GM21529 (cell line): ENCODE data around the gene PLCB3.

Source experiments
- ATAC-seq: cut with Tn5 transposase; IDR thresholded peaks from one replicate; pipeline ENCODE4 v1.9.1; 2021; ENCODE audit not compliant: unreplicated experiment

Gene PLCB3

DNA sequence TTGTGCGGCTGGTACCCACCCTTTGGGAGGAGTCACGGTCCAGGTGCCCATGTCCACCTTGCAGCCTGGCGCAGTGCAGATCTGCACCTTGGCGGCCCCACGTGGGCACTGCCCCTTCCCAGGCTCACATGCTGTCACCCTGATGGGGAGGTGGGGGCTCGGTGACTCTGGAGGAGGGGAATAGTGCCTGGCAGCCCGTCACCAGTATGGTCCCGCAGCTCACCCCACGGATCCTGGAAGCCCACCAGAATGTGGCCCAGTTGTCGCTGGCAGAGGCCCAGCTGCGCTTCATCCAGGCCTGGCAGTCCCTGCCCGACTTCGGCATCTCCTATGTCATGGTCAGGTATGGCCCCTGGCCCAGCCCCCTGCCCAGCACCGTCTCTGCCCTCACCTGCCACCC, 30.5 kb upstream of the PLCB3 start:
- no peak for ATAC-seq

DNA sequence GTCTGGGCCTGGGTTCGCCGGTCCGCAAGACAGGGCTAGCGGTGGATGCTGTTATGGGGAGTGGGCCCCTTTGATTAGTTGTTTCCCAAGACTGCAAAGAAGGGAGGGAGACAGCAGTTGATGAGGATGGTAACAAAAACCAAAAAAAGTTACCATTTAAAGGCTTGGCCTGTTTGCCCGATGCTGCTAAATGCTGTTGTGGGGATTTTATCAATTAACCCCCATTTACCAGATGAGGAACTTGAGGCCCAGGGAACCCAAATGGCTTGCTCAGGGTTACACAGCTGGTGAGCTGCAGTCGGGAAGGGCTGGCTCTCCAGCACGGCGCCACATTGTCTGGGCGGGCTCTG, 28.7 kb upstream of the PLCB3 start:
- no peak for ATAC-seq

DNA sequence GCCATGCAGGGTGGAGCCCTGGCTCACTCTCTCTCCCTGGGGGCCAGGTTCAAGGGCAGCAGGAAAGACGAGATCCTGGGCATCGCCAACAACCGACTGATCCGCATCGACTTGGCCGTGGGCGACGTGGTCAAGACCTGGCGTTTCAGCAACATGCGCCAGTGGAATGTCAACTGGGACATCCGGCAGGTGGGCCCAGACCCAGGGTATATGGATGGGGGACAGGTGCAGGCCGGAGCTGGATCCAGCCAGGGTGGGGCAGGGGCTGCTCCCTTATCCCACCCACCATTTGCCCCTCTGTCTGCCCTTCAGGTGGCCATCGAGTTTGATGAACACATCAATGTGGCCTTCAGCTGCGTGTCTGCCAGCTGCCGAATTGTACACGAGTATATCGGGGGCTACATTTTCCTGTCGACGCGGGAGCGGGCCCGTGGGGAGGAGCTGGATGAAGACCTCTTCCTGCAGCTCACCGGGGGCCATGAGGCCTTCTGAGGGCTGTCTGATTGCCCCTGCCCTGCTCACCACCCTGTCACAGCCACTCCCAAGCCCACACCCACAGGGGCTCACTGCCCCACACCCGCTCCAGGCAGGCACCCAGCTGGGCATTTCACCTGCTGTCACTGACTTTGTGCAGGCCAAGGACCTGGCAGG, 28.2 kb upstream of the PLCB3 start:
- ATAC-seq = no peak

DNA sequence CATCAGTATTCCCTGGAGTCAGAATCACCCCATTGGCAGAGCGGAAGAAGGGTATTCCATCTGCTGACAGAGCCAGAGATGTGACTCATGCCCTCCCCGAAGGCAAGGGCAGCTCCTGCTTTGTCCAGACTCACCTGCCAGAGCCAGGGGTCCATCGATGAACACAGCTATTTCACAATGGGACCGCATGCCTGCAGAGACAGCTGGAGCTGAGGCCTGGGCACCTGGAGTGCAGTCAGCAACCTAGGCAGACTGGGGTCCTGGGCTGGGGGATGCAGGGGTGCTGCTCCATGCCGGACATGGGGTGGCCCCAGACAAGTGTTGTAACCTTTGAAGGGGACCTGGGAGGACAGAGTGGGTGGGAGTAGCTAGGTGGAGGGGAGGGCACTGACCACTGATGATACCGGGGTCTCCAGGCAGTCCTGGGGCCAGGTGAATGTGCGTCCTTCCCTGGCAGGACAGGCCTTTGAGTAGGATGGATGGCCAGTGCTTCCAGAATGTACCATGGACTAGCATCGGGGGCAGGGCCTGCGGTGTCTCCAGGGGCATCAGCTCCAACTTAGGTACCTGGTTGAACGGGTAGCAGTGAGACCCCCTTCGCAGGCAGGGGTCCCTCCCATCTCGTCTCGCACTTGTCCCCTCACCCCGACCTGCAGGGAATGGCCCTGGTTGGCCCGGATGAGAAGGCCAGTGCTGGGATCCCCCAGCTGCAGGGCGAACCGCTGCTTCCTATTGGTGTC, 27.0 kb upstream of the PLCB3 start:
- ATAC-seq = no peak

DNA sequence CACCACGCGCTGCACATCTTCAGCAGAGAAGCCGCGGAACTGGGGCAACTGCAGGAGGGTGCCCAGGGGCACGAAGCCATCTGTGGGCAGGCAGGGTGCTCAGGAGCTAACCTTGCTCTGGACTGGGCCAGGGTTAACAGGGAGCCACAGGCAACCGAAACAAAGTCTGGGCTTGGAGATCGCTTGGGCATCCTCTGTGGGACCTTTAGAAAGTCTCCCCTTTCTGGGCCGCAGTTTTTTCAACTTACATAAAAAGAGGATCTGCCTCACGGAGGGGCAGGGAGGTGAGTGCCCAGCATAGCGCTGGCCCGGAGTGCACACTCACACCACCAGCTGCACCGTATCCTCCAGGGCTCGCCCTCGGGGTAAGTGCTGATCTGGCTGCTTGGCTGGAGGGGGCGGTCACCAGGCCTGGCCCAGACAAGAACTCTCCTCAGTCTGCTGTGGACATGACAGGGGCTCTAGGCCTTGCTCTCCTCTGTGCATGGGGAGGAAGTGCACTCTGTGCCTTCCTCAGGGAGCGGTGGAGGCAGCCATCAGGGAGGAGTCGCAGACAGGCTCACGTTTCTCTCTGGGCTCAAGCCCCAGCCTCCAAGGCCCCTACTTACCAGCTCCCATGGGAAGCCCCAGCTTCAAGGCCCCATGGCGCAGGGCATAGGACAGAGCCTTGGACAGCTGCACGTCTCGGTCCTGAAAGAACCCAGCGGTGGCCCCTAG, 26.3 kb upstream of the PLCB3 start:
- ATAC-seq = no peak

DNA sequence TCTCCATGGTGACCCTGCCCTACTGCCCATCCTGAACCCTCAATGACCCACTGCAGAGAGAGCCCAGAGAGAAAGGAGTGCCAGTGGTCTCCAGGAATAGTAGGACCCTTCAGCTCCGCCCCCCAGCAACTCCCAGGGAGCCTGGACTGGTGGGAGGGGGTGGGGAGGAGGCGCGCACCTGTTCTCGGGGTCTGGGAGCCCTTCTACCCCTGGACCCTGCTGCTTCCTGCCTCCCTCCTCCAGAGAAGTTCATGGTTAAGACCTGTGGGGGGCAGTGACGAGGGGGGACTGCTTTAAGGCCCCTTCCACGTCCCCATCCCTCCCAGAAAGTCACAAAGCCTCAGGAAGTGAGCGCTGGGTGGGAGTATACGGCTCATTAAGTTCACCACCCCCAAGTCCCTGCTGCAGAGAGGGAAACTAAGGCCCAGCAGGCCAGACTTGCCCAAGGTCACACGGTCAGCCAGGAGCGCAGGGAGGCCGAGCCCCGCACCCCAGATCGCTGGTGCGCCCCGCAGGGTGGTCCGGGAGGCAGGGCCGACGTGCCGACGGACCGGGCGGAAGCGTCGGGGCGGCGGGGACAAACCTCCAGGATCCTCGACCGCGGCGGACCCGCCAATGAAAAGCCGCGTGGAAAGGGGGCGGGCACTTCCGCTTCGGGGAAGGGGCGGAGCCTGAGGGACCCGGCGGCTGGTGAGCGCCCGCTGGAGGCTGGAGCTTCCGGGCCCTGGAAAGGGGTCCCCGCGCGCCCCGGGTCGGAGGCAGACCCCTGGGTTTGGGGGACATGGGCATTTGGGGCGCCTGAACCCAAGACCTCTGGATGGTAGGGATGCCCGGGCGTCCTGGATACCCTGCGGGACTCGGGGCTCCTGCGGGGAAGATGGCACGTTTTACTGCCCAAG, 25.5 kb upstream of the PLCB3 start, which contains the start of the genes NUDT22 and TRPT1:
TSS of gene NUDT22 (plus strand) at position 667 of the 899 bp plus-strand sequence. CDS start 379 bp downstream, outside the sequence.
TSS of gene TRPT1 (minus strand) at position 579 of the 899 bp plus-strand sequence. CDS start at position 253, 326 bp downstream.
- peak; percentile 42 for ATAC-seq

DNA sequence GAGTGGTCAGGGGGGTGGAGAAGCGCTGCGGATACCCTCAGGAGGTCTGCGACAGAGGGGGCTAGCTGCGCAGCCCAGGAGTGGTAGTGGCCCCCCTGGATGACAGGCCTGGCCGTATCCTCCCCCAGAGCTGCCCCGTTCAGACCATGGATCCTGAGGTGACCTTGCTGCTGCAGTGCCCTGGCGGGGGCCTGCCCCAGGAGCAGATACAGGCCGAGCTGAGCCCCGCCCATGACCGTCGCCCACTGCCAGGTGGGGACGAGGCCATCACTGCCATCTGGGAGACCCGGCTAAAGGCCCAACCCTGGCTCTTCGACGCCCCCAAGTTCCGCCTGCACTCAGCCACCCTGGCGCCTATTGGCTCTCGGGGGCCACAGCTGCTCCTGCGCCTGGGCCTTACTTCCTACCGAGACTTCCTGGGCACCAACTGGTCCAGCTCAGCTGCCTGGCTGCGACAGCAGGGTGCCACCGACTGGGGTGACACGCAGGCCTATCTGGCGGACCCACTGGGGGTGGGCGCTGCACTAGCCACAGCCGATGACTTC, 24.8 kb upstream of the PLCB3 start:
- ATAC-seq = peak; percentile 38

DNA sequence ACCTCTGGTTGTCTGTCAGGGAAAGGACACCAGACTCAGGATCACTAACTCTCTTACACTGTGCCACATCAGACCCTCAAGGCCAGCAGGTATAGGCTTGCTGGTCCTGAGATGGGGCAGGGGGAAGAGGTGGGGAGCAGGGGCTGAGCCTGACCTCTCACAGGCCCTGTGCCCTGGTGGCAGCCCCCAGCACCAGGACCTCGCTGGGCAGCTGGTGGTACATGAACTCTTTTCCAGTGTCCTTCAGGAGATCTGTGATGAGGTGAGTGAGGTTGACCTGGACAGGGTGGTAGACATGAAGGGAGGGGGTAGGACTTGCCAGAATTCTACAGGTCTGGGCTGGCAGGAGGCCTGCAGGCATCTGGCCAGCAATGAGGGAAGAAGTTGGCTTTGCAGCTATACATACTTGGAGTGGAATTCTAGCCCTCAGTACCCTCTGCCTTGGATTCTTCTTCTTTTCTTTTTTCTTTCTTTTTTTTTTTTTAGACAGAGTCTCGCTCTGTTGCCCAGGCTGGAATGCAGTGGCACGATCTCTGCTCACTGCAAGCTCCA, 23.8 kb upstream of the PLCB3 start:
- ATAC-seq = no peak

DNA sequence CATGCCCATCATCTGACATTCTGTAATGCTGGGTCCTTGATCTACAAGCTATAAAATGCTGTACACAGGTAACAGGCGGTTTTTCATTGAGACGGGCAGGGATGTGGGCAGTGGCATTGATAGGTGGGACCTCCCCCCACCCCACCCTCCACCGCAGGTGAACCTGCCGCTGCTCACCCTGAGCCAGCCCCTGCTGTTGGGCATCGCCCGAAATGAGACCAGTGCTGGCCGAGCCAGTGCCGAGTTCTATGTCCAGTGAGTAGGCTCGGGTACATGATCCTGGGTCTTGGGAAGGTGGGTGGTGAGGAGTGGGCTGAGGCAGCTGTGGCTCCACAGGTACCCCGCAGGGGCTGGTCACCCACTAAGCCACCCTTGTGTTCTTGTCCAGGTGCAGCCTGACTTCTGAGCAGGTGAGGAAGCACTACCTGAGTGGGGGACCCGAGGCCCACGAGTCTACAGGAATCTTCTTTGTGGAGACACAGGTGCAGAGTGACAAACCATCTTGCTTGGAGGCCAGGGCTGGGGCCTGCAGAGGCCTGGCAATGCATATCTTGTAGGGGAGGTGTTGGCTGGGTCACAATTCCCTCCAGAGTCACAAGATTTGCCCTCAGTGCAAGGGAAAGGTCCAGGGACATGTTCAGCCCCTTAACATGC, 22.1 kb upstream of the PLCB3 start:
- ATAC-seq = no peak

DNA sequence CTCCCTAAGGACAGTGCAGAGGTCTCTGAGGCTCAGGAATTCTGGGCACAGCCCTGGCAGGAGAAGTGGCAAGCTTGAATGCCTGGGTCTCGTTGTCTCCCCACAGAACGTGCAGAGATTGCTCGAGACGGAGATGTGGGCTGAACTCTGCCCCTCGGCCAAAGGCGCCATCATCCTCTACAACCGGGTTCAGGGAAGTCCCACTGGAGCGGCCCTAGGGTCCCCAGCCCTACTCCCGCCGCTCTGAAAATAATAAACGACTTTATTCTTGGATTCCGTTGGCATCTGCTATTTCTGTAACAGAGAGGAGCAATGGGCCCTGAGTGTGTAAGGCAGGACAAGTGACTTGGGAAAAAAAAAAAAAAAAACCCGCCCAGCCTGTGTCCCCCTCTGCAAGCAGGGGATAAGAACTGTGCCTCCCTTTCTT, 21.6 kb upstream of the PLCB3 start:
- ATAC-seq = no peak

DNA sequence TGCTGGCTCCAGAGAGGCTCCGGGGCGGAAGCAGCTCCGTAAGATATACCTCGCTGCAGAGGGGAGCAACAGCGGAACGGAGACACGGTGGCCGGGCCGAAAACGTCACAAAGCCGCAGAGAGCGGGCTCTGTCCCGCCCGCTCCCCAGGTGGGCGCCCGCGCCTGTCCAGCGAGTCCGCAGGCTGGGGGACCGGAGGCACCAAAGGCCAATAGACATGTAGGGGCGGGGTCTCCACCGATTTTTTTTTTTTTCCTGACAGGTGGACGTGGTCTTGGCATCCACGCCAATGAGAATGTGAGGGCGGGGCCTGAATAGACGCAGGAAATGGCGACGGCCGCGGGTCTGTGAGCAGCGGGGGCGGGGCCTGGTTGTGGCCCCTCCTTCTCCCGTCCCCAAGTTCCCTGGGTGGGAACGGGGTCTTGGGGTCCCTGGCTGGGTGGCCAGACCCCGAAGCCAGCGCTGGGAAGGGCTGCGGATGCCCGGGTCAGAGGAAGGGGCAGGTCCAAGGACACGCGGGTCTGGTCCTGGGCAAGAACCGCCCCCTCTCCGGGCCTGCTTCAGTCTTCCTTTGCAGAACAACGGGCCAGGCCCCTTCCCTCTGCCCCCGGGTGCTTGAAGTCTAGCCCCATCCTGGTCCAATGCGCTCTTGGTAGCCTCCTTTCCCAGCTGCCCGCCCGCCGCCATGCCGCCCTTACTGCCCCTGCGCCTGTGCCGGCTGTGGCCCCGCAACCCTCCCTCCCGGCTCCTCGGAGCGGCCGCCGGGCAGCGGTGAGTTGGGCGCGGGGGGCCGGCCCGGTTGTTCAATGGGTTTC, 21.0 kb upstream of the PLCB3 start, which contains the start of gene DNAJC4:
TSS of gene DNAJC4 (plus strand) at position 378 of the 814 bp plus-strand sequence. CDS start at position 685, 307 bp downstream.
- peak; percentile 43 for ATAC-seq

DNA sequence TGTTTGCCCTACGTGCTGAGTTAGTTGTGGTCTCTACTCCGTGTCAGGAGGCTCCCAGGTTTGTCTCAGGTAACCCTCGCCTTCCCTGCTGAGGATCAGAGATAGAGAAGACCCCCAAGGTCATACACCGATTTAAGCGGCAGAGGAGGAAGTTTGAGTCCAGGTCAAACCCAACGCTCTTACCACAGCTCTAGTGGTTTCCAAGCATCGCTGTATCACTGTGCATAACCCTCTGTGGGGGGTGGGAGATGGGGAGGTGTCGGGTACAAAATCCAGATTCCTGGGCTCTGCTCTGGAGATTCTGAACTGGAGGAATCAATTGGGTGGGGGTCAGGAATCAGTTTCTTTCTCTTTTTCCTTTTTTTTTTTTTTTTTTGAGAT, 20.4 kb upstream of the PLCB3 start:
- no peak for ATAC-seq

DNA sequence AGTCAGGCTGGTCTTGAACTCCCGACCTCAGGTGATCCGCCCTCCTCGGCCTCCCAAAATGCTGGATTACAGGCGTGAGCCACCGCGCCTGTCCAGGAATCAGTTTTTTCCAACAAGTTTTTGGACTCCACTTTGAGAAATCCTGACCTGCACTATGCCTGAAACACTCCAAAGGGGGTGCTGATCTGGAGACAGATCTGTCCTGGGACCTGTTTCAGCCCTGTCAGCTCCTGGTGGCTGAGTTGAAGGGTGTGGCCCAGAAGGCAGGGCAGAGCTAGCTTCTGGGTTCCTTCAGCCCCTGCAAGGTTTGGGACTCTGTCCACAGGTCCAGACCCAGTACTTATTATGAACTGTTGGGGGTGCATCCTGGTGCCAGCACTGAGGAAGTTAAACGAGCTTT, 19.8 kb upstream of the PLCB3 start:
- no peak for ATAC-seq

DNA sequence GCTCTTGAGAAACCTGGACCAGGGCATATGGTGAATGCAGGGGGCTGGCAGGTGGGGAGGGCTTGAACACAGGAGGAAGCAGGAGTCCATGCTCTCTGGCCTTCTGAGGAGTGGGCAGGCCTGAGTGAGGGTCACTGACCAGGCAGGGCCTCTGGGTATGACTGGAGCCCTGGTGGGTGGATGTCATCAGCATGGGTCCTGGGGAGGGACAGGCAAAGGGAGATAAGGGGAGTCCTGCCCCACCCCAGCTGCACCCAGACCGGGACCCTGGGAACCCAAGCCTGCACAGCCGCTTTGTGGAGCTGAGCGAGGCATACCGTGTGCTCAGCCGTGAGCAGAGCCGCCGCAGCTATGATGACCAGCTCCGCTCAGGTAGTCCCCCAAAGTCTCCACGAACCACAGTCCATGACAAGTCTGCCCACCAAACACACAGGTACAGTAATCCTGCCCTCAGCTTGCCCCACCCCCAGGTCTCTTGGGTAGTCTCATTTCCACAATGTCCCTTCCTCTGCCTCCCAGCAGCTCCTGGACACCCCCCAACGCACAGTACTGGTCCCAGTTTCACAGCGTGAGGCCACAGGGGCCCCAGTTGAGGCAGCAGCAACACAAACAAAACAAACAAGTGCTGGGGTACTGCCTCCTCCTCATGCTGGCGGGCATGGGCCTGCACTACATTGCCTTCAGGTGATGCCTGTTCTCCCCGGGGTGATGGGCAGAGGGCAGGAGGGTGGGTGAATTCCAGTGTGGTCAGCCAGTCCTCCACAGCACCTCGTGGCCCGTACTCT, 19.0 kb upstream of the PLCB3 start:
- ATAC-seq = no peak

DNA sequence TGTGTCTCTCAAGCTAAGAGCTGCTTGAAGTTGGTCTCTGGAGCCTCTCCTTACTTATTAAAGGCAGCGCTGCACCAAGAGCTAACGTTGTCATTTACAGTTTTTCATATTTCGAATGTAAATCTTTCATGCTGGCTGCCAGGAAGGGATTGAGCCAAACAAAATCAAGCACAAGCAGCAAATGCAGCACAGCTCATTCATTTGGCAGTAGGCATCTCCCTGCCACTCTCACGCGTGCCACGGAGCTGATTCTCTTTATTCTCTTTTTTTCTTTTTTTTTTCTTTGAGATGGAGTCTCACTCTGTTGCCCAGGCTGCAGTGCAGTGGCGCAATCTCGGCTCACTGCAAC, 18.4 kb upstream of the PLCB3 start:
- no peak for ATAC-seq

DNA sequence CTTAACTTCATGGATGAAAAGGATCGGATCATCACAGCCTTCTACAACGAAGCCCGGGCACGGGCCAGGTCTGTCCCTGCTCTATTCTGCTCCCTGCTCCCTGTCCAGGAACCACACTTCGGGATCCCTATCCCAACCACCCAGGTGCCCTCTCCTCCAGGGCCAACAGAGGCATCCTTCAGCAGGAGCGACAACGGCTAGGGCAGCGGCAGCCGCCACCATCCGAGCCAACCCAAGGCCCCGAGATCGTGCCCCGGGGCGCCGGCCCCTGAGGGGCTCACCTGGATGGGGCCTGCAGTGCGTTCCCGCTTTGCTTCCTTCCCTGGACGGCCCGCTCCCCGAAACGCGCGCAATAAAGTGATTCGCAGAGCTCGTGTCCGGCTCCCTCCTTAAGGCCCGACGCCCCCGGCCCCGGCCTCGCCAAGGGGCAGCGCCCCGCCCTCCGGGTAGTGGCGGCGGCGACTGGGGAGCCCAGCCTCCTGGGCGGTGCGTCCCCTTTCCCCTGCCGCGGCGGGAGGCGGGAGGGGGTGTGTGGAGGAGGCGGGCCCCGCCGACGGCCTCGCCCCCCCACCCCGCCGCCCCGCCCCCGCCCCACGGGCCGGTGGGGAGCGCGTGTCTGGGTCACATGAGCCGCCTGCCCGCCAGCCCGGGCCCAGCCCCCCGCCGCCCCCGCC, 17.3 kb upstream of the PLCB3 start, which contains the start of gene VEGFB:
TSS of gene VEGFB (plus strand) at position 672 of the 674 bp plus-strand sequence. CDS start 250 bp downstream, outside the sequence.
- ATAC-seq = no peak

DNA sequence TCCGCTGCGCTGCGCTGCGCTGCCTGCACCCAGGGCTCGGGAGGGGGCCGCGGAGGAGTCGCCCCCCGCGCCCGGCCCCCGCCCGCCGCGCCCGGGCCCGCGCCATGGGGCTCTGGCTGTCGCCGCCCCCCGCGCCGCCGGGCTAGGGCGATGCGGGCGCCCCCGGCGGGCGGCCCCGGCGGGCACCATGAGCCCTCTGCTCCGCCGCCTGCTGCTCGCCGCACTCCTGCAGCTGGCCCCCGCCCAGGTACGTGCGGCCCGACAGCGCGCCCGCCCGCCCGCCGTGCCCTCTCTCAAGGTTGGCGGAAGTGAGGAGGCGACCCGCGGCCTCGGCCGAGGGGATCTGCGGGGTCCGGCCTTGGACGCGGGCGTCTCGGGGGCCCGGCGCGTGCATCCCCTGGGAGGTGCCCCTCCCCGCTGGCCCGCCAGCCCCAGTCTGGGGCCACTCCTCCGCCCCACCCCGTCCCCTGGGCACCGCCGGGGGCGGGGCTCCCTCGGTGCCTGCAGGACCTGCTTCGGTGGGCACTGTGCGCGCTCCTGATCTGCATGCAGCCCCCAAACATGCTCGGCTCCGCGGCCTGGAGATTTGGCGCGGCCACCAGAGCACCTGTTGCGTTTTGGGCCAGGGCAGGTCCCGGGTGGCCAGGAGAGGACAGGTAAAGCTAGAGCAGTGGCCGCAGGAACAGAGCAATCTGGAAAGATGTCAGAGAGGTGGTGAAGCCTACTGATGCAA, 16.5 kb upstream of the PLCB3 start:
- no peak for ATAC-seq
